PC-9 (cell line): ENCODE data around the gene PCP2. TPM values are rescaled to one million over a fixed set of nuclear protein-coding genes. Genes with fewer than 3 reads are reported as not detected.

Source experiments
- BruUV-seq: library from RNA; stranded (reverse); fragments of 400-500 nt; replicated peaks from 2 replicates; lab custom pipeline; 2021; lab: Mats Ljungman, UMichigan
- CTCF ChIA-PET: fragments of 300-600 bp; sonication (Branson Sonifier 250); formaldehyde crosslinking; loops from one replicate; lab custom pipeline; 2022; ENCODE audit warnings: antibody characterized with exemption; lab: Charles Lee
- POLR2A ChIA-PET: fragments of 300-600 bp; sonication (Branson Sonifier 250); formaldehyde crosslinking; loops from one replicate; lab custom pipeline; 2022; ENCODE audit warnings: antibody characterized with exemption; ENCODE audit not compliant: unreplicated experiment; lab: Charles Lee
- DNase-seq, 2 experiments: peaks; one replicate each; pipeline versions ENCODE4 v3.0.0 to v3.0.0-alpha.2; 2015 to 2022; ENCODE audit warnings: mixed read lengths in 1 of 2
- H2AFZ ChIP-seq: fragments of 200-600 bp; sonication (generic); 2 replicates; pipeline ENCODE4 v1.8.1; 2017; ENCODE audit warnings: antibody characterized with exemption
- H3F3A ChIP-seq: fragments of 200-600 bp; sonication (generic); 2 replicates; pipeline ENCODE4 v1.8.1; 2017; ENCODE audit warnings: antibody characterized with exemption, mild to moderate bottlenecking, low read depth; ENCODE audit not compliant: insufficient read depth
- H3K27ac ChIP-seq: fragments of 200-600 bp; sonication (generic); 2 replicates; pipeline ENCODE4 v1.6.1; 2016; ENCODE audit warnings: mixed run types
- H3K27me3 ChIP-seq: fragments of 200-600 bp; sonication (generic); 2 replicates; pipeline ENCODE4 v1.6.1; 2016; ENCODE audit warnings: low read depth, mixed run types; ENCODE audit not compliant: insufficient read depth
- H3K36me3 ChIP-seq: fragments of 200-600 bp; sonication (generic); 2 replicates; pipeline ENCODE4 v1.6.1; 2016; ENCODE audit warnings: low read depth, mixed run types
- H3K4me1 ChIP-seq: fragments of 200-600 bp; sonication (generic); replicated peaks from 2 replicates; pipeline ENCODE4 v1.6.1; 2016; ENCODE audit warnings: mixed run types; ENCODE audit not compliant: insufficient read depth
- H3K4me2 ChIP-seq: fragments of 200-600 bp; sonication (generic); 2 replicates; pipeline ENCODE4 v1.6.1; 2017; ENCODE audit warnings: mixed run types
- H3K4me3 ChIP-seq: fragments of 200-600 bp; sonication (generic); 2 replicates; pipeline ENCODE4 v1.6.1; 2016; ENCODE audit warnings: mixed run types
- H3K79me2 ChIP-seq: fragments of 200-600 bp; sonication (generic); 2 replicates; pipeline ENCODE4 v1.6.1; 2017; ENCODE audit warnings: low read depth, mixed run types
- H3K9me2 ChIP-seq: fragments of 200-600 bp; sonication (generic); 2 replicates; pipeline ENCODE4 v1.8.1; 2017; ENCODE audit warnings: mild to moderate bottlenecking; ENCODE audit not compliant: insufficient read depth
- H3K9me3 ChIP-seq: fragments of 200-600 bp; sonication (generic); 2 replicates; pipeline ENCODE4 v1.8.1; 2016; ENCODE audit warnings: low read depth; ENCODE audit not compliant: insufficient read depth
- H4K20me1 ChIP-seq: fragments of 200-600 bp; sonication (generic); 2 replicates; pipeline ENCODE4 v1.8.1; 2017; ENCODE audit not compliant: insufficient read depth
- CTCF ChIP-seq: fragments of 200-600 bp; sonication (generic); conservative IDR thresholded peaks from 2 replicates; pipeline ENCODE4 v1.6.1; 2017; ENCODE audit warnings: mixed run types, antibody characterized with exemption, mild to moderate bottlenecking, moderate library complexity
- EZH2 ChIP-seq: fragments of 200-600 bp; sonication (generic); IDR thresholded peaks from 2 replicates; pipeline ENCODE4 v1.8.0; 2017; ENCODE audit warnings: antibody characterized with exemption, low read depth
- intact Hi-C: fragments of 100-400 bp; cut with micrococcal nuclease; formaldehyde crosslinking; loops from one replicate; pipeline ENCODE4 v1.10.0; 2022; ENCODE audit not compliant: unreplicated experiment
- total RNA-seq: library from RNA; stranded (reverse); gene quantifications from 2 replicates; pipeline ENCODE4 v1.2.3, GENCODE V29; 2021

The PCP2 gene
- total RNA-seq, 1 experiment from 2014 or later = 0.92 TPM

GRCh38 chr19:7596211-7596937 lies 37.1 kb downstream of the PCP2 start:
- Histone ChIP-seq H3K9me3 (no peaks in the 10 kb centered on the region), H3K27me3 (no peaks in the 10 kb centered on the region), H2AFZ (peak overlapping the region; percentile 66), H3K4me2 (peak overlapping the region; percentile 97), H4K20me1 (peaks cover 11% of the 10 kb centered on the region; the same call in 1 of the 2 replicates), H3K79me2 (peaks cover 28% of the 10 kb centered on the region), H3K36me3 (no peaks in the 10 kb centered on the region), H3F3A (peaks cover 25% of the 10 kb centered on the region), H3K27ac (no peak overlapping the region), H3K9me2 (no peaks in the 10 kb centered on the region), H3K4me3 (peak overlapping the region; percentile 71), H3K4me1 (peaks cover 6% of the 10 kb centered on the region; the same call in 1 of the 2 replicates)
- intact Hi-C loops = no loop called here
- BruUV-seq = TSS peak; percentile 70
- no peak for DNase-seq
- ChIA-PET CTCF (interaction anchor here (0.7 to 1.3 kb wide), 2 partner anchors 61 to 84 kb away, joined by 3 to 5 read pairs; partner anchors contain the start of gene TRAPPC5), POLR2A (interaction anchor here (0.5 kb wide), 2 partner anchors 21 to 23 kb away, joined by 10 to 30 read pairs; no protein-coding TSS in a partner anchor)
- TF ChIP-seq CTCF = no peak
- TF ChIP-seq EZH2 = no peak

- intact Hi-C loops = no loop called here
- TF ChIP-seq EZH2 (no peak), CTCF (no peak)
- H3K9me3 ChIP-seq = no peaks in the 10 kb centered on the region
- H2AFZ ChIP-seq = peak within 1 kb of the TSS; percentile 71
- peak in 1 of 2 experiments; percentile 71 for DNase-seq
- no peak within 1 kb of the TSS for H3K27ac ChIP-seq
- ChIA-PET POLR2A (no interaction called here), CTCF (interaction anchor here (0.5 to 0.6 kb wide), 2 partner anchors 10 to 334 kb away, joined by 3 to 11 read pairs; no protein-coding TSS in a partner anchor)
- H3K4me3 ChIP-seq = peak within 1 kb of the TSS; percentile 72
- peaks cover 11% of the 10 kb centered on the region; the same call in 1 of the 2 replicates for H4K20me1 ChIP-seq
- H3K36me3 ChIP-seq = no peaks in the 10 kb centered on the region
- BruUV-seq = no TSS peak
- H3K79me2 ChIP-seq = peaks cover 23% of the 10 kb centered on the region
- H3K4me1 ChIP-seq = peaks cover 10% of the 10 kb centered on the region
- no peaks in the 10 kb centered on the region for H3K9me2 ChIP-seq
- peaks cover 22% of the 10 kb centered on the region for H3F3A ChIP-seq
- H3K27me3 ChIP-seq = no peaks in the 10 kb centered on the region
- peak within 1 kb of the TSS; percentile 97 for H3K4me2 ChIP-seq
Measured at GRCh38 chr19:7595466-7596133, 37.9 kb downstream of the PCP2 start, which contains the start of gene CAMSAP3. CAMSAP3 (plus strand) TSS chr19:7595863; CDS start chr19:7596003, 140 bp downstream.

- H3K4me1 ChIP-seq = peaks cover 14% of the 10 kb centered on the region
- CTCF ChIA-PET = interaction anchor here (0.6 kb wide), 2 partner anchors 22 to 209 kb away, joined by 5 to 23 read pairs; no protein-coding TSS in a partner anchor
- no peak overlapping the region for H3K4me3 ChIP-seq
- peaks cover 14% of the 10 kb centered on the region for H3F3A ChIP-seq
- POLR2A ChIA-PET = no interaction called here
- no peaks in the 10 kb centered on the region for H3K9me2 ChIP-seq
- DNase-seq = peak; percentile 48 to 69
- H2AFZ ChIP-seq = no peak overlapping the region
- no TSS peak for BruUV-seq
- no peaks in the 10 kb centered on the region for H4K20me1 ChIP-seq
- H3K9me3 ChIP-seq = no peaks in the 10 kb centered on the region
- H3K79me2 ChIP-seq = no peaks in the 10 kb centered on the region
- no peaks in the 10 kb centered on the region for H3K27me3 ChIP-seq
- TF ChIP-seq EZH2 (no peak), CTCF (no peak)
- H3K4me2 ChIP-seq = peak overlapping the region; percentile 67
- H3K36me3 ChIP-seq = no peaks in the 10 kb centered on the region
- no peak overlapping the region for H3K27ac ChIP-seq
- intact Hi-C loops = no loop called here
Measured at GRCh38 chr19:7590256-7590655, 43.3 kb downstream of the PCP2 start.
